CD4-positive, CD25-positive, alpha-beta regulatory T cell (primary cell): ENCODE data around the gene MPG. TPM values are rescaled to one million over a fixed set of nuclear protein-coding genes. Genes with fewer than 3 reads are reported as not detected.
A peak's percentile ranks its signal among the peaks of the same experiment; 100 is the strongest.
"Not testable (repeated sequence)": the region's sequence is repeated elsewhere in the genome, so short reads cannot be mapped to it uniquely, and the experiment has no call there.

Source experiments
- ATAC-seq, 2 donors: fragments of 150-1000 bp; cut with Tn5 transposase; one replicate each; pipeline ENCODE4 v1.10.0; 2021; ENCODE audit warnings: low read depth in 2 of 2, moderate number of reproducible peaks in 2 of 2, moderate library complexity in 1 of 2
- DNase-seq, 3 donors: peaks; one replicate each; pipeline versions ENCODE4 v3.0.0 to v3.0.0-alpha.2; 2012 to 2022; ENCODE audit warnings: mixed read lengths in 1 of 3
- H3K27ac ChIP-seq: one replicate; pipeline ENCODE4 v1.7.0; 2013; ENCODE audit warnings: mild to moderate bottlenecking, low read length; ENCODE audit not compliant: insufficient read depth, poor library complexity, severe bottlenecking
- H3K27me3 ChIP-seq: one replicate; pipeline ENCODE4 v1.7.0; 2013; ENCODE audit warnings: low read length; ENCODE audit not compliant: control insufficient read depth, insufficient read depth
- H3K36me3 ChIP-seq: one replicate; pipeline ENCODE4 v1.7.0; 2013; ENCODE audit warnings: mild to moderate bottlenecking, low read length, moderate library complexity; ENCODE audit not compliant: control insufficient read depth, insufficient read depth
- H3K4me1 ChIP-seq: 2 replicates; pipeline ENCODE4 v1.7.0; 2013; ENCODE audit warnings: mild to moderate bottlenecking, low read length; ENCODE audit not compliant: insufficient read depth, control insufficient read depth, poor library complexity, severe bottlenecking
- H3K4me3 ChIP-seq: one replicate; pipeline ENCODE4 v1.7.0; 2013; ENCODE audit warnings: low read depth, mild to moderate bottlenecking, low read length, moderate library complexity
- H3K9me3 ChIP-seq, 2 experiments: 1 replicate in 1 of 2; 2 replicates in 1 of 2; pipeline ENCODE4 v1.7.0; 2013; ENCODE audit warnings: low read length in 2 of 2, mild to moderate bottlenecking in 1 of 2, moderate library complexity in 1 of 2; ENCODE audit not compliant: control insufficient read depth in 2 of 2
- H3K27ac Mint-ChIP-seq, 3 donors: one replicate each; pipeline ENCODE4 v1.8.0; 2020 to 2022; ENCODE audit warnings: mild to moderate bottlenecking in 3 of 3, mixed read lengths in 3 of 3, moderate library complexity in 2 of 3
- H3K27me3 Mint-ChIP-seq: one replicate; pipeline ENCODE4 v1.8.0; 2022; ENCODE audit warnings: mild to moderate bottlenecking, mixed read lengths
- H3K36me3 Mint-ChIP-seq: one replicate; pipeline ENCODE4 v1.8.0; 2020; ENCODE audit warnings: mixed read lengths
- H3K4me1 Mint-ChIP-seq, 4 donors: one replicate each; pipeline ENCODE4 v1.8.0; 2020 to 2022; ENCODE audit warnings: mixed read lengths in 4 of 4, mild to moderate bottlenecking in 1 of 4
- H3K4me3 Mint-ChIP-seq, 4 donors: one replicate each; pipeline ENCODE4 v1.8.0; 2020 to 2022; ENCODE audit warnings: mild to moderate bottlenecking in 4 of 4, mixed read lengths in 4 of 4, moderate library complexity in 3 of 4
- H3K9me3 Mint-ChIP-seq, 7 donors: one replicate each; pipeline ENCODE4 v1.8.0; 2020 to 2022; ENCODE audit warnings: mixed read lengths in 7 of 7, mild to moderate bottlenecking in 3 of 7, moderate library complexity in 2 of 7
- polyA plus RNA-seq, 4 donors: library from polyadenylated mRNA; unstranded; fragments of 300-500 nt; fragmentation: Illumina TruSeq; gene quantifications; one replicate each; pipeline ENCODE4 v1.2.3, GENCODE V29; 2021
- total RNA-seq: library from RNA; stranded (reverse); gene quantifications from one replicate; pipeline ENCODE4 v1.2.3, GENCODE V29; 2022

MPG gene
- total and polyA plus RNA-seq, 5 donors from 2014 or later: 29.2 to 82.7 (median 81.2) TPM

DNA sequence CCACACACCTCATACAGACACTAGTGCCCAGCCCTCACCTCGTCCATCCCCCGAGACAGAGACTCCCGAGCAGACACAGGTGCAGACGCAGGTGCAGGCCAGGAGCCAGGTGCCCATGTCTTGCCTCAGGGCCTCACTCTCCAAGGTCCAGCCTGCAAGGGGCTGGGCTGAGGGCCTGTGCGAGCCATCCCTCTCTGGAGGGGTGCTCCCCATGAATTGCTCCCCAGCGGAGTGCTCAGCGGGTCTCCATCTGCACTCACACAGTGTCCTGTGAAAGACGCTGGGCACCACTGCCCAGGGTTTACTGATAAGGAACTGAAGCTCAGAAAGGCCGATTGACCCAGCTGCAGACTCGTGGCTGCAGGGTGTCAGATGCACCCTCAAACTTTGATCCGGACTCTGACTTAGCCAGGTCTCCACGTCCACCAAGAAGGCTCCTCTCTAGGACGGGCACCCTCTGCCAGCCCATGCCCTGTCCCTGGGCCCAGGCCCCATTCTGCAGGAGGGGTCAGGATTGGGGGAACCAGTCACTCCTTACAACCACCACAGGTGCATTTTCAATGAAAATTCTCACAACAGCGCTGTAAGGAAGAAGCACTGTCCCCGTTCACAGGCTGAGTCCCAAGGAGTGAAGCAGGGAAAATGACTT is 41.6 kb upstream of the MPG start:
- Histone ChIP-seq H3K27me3 (no peaks in the 10 kb centered on the region), H3K4me1 (peaks cover 19% of the 10 kb centered on the region), H3K9me3 (no peaks in the 10 kb centered on the region), H3K36me3 (no peaks in the 10 kb centered on the region), H3K4me3 (no peak overlapping the region), H3K27ac (no peak overlapping the region)
- no peak overlapping the region for H3K4me3 Mint-ChIP-seq
- ATAC-seq (no peak), DNase-seq (no peak)
- peaks cover 0 to 40% (median 22%) of the 10 kb centered on the region in 4 donors for H3K4me1 Mint-ChIP-seq
- peaks cover 4% of the 10 kb centered on the region for H3K36me3 Mint-ChIP-seq
- H3K9me3 Mint-ChIP-seq: no peaks in the 10 kb centered on the region
- H3K27ac Mint-ChIP-seq: peak overlapping the region; percentile 62 to 67 (median 64)
- H3K27me3 Mint-ChIP-seq: no peaks in the 10 kb centered on the region

DNA sequence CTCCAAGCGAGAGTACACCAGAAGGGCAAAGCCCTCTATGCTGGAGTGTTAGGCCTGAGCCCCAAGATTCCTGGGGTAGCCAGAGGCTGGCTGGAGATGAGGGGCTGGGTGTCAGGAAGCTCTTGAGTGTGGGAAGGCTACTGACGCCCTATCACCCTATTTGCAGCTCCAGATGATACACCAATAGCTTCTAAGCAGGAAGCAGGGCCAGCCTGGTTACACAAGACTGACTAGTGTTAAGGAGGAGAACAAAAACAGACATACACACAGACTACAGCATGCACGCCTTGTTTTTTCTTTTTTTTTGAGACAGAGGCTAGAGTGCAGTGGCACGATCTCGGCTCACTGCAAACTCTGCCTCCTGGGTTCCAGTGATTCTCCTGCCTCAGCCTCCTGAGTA is 40.5 kb upstream of the MPG start:
- DNase-seq: peak in 1 of 3 donors; percentile 59
- Mint-ChIP-seq H3K4me3 (no peak overlapping the region), H3K9me3 (no peaks in the 10 kb centered on the region)

DNA sequence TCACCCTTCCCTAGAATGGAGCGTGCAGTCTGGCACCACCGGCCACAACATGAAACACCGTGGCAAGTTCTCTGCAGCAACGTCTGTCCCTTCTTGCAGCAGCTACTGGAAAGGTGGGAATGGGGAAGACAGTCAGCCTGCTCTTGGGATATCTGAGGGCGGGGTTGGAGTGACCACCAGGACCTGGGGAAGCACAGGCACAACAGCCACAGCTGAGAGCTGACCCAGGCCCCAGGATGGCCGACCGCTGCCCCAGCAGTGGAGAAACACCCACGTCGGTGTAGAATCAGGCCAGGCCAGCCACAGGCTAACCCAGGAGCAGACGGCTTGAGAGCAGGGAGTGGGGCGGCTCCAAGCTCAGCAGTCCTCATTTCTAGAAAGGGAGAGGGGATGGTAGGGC is 39.8 kb upstream of the MPG start:
- Mint-ChIP-seq H3K4me1 (peaks cover 14 to 54% (median 35%) of the 10 kb centered on the region in 4 donors), H3K36me3 (peaks cover 19% of the 10 kb centered on the region), H3K27ac (peak overlapping the region; percentile 44 to 92 (median 78))
- H3K4me1 ChIP-seq: peaks cover 19% of the 10 kb centered on the region
- not testable (repeated sequence) for H3K27me3 ChIP-seq, ATAC-seq, DNase-seq, H3K27ac ChIP-seq, H3K4me3 Mint-ChIP-seq, H3K36me3 ChIP-seq, H3K9me3 Mint-ChIP-seq, H3K9me3 ChIP-seq, H3K4me3 ChIP-seq, H3K27me3 Mint-ChIP-seq

More for the DNA sequence above, 40.5 kb upstream of the MPG start:
- Histone ChIP-seq H3K36me3 (peaks cover 7% of the 10 kb centered on the region), H3K27ac (no peak overlapping the region), H3K27me3 (no peaks in the 10 kb centered on the region), H3K4me1 (peaks cover 19% of the 10 kb centered on the region), H3K9me3 (no peaks in the 10 kb centered on the region), H3K4me3 (no peak overlapping the region)
- H3K27me3 Mint-ChIP-seq: no peaks in the 10 kb centered on the region
- peaks cover 12% of the 10 kb centered on the region for H3K36me3 Mint-ChIP-seq
- peak overlapping the region; percentile 76 to 92 (median 78) for H3K27ac Mint-ChIP-seq
- ATAC-seq: no peak
- H3K4me1 Mint-ChIP-seq: peaks cover 7 to 47% (median 30%) of the 10 kb centered on the region in 4 donors

DNA sequence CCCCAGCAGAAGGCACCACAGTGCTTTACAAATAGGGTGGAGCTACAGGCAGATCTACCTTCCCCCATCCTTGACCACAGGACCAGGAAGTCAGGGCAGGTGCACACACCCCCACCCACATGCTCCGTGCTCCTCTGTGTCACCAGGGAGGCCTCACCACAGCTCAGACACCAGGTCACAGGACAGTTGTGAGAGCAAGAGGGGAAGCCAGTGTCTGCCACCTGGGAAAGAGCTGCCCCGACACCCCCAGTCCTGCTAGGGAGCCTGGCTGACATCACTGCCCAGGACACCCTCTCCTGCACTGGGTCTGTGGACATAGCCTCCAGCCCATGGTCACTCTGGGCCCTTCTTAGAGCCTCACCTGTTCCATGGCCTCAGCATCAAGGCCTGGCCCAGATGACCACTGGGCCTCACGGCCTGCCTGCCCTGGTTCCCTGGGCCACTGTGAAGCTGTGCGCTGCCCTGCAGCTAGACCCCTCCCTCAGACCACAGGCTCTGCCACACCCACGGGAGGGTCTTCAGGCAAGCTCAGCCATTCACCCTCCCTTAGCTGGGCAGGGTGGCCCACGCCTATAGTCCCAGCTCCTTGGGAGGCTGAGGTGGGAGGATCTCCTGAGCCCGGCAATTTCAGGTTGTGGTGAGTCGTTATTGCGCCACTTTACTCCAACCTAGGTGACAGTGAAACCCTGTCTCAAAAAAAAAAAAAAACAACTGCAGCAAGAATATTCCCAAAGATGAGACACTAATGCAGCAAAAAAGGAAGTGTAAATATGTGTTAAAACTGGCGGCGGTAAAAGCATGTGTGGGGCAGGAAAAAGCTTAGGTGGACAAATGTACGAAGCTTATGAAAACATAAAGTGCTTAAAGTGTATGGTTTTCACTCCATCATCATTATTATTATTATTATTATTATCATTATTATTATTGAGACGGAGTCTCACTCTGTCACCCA is 38.8 kb upstream of the MPG start:
- Histone ChIP-seq H3K36me3 (peaks cover 16% of the 10 kb centered on the region), H3K4me1 (peaks cover 19% of the 10 kb centered on the region), H3K27ac (peak overlapping the region; percentile 60), H3K4me3 (no peak overlapping the region), H3K9me3 (no peaks in the 10 kb centered on the region), H3K27me3 (no peaks in the 10 kb centered on the region)
- ATAC-seq (peak; percentile 93 to 97), DNase-seq (peak; percentile 37 to 93 (median 58))
- peaks cover 26% of the 10 kb centered on the region for H3K36me3 Mint-ChIP-seq
- peaks cover 14 to 55% (median 40%) of the 10 kb centered on the region in 4 donors for H3K4me1 Mint-ChIP-seq
- peak overlapping the region; percentile 44 to 92 (median 78) for H3K27ac Mint-ChIP-seq
- no peaks in the 10 kb centered on the region for H3K9me3 Mint-ChIP-seq
- no peaks in the 10 kb centered on the region for H3K27me3 Mint-ChIP-seq
- H3K4me3 Mint-ChIP-seq: peak overlapping the region; percentile 17 to 82 (median 46)

DNA sequence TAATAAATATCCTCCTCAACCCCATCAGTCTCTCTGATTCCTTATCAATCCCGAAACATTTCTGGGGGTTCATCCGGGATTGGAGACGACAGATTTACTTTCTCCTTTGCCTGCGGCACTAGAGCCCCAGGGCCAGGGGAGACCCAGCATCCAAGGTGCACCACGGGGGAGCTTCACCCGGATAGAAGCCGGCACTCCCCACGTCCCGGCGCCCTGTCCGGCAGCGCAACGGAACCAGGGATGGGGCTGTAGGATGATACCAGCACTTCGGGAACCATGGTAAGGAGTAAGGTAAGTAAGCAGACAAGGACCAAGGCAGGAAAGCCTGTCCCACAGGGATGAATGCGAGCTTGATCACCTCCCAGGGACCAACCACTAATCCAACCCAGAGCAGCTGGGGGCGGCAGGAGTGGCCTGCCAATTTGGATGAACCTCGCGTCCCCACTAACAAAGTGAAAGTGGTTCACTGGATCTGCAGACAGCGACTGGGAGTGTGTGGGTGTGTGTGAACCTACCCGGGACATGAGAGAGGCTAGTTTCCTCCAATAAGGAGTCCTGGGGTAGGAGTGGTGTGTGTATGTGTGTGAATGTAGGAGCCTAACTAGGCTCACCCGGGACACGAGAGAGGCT is 36.5 kb upstream of the MPG start:
- Histone ChIP-seq H3K4me3 (no peak overlapping the region), H3K27me3 (no peaks in the 10 kb centered on the region), H3K4me1 (peaks cover 19% of the 10 kb centered on the region), H3K36me3 (peaks cover 38% of the 10 kb centered on the region), H3K9me3 (no peaks in the 10 kb centered on the region), H3K27ac (no peak overlapping the region)
- Mint-ChIP-seq H3K27ac (peak overlapping the region; percentile 52 to 56 (median 52)), H3K4me3 (no peak overlapping the region), H3K9me3 (no peaks in the 10 kb centered on the region), H3K27me3 (no peaks in the 10 kb centered on the region), H3K4me1 (peaks cover 14 to 46% (median 37%) of the 10 kb centered on the region in 4 donors), H3K36me3 (peaks cover 34% of the 10 kb centered on the region)
- DNase-seq (no peak), ATAC-seq (no peak)

DNA sequence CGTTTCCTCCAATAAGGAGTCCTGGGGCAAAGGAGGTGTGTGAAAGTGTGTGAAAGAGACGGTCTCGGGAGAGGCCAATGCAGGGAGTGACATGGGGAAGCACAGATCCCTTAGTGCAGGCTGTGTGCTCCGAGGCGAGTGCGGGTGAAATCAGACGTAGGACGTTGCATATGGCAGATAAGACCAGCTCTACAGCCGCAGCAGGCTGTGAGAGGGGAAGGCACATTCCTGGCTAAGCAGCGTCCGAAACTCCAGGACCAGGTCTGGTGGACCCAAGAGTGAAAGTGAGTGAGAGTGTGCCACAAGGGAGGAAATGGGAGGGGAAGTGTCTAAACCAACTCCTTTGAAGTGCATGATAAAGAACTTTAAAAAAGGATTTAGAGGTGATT is 36.0 kb upstream of the MPG start:
- Mint-ChIP-seq H3K27me3 (no peaks in the 10 kb centered on the region), H3K27ac (peak overlapping the region in 2 of 3 donors; percentile 52 to 73), H3K4me1 (peaks cover 14 to 46% (median 37%) of the 10 kb centered on the region in 4 donors), H3K4me3 (no peak overlapping the region), H3K36me3 (peaks cover 35% of the 10 kb centered on the region), H3K9me3 (no peaks in the 10 kb centered on the region)
- no peak overlapping the region for H3K4me3 ChIP-seq
- no peak for ATAC-seq
- peaks cover 42% of the 10 kb centered on the region for H3K36me3 ChIP-seq
- no peaks in the 10 kb centered on the region for H3K27me3 ChIP-seq
- peaks cover 19% of the 10 kb centered on the region for H3K4me1 ChIP-seq
- H3K9me3 ChIP-seq: no peaks in the 10 kb centered on the region
- no peak for DNase-seq
- H3K27ac ChIP-seq: no peak overlapping the region

DNA sequence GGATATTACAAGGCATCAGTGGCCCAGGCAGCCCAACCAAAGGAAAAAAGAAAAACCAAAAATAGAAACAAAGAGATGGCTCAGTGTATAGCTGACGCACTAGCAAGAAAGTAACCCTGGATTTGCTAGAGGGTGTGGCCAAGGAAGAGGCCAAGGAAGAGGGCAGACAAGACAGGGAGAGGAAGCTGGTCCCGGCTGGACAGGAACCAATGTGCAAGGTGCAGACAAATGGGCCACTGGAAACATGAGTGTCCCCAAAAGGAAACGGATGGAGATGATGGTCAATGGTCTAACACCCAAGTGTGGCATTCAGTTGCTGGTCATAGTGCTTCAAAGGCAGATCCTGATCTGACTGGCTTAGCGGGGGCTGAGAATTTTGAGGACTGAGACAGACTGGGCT is 35.3 kb upstream of the MPG start:
- Histone ChIP-seq H3K27me3 (no peaks in the 10 kb centered on the region), H3K4me3 (no peak overlapping the region), H3K27ac (no peak overlapping the region), H3K4me1 (peaks cover 19% of the 10 kb centered on the region), H3K9me3 (no peaks in the 10 kb centered on the region), H3K36me3 (peaks cover 46% of the 10 kb centered on the region)
- H3K27ac Mint-ChIP-seq: peak overlapping the region in 1 of 3 donors; percentile 73
- H3K27me3 Mint-ChIP-seq: no peaks in the 10 kb centered on the region
- ATAC-seq: no peak
- peaks cover 39% of the 10 kb centered on the region for H3K36me3 Mint-ChIP-seq
- H3K4me3 Mint-ChIP-seq: no peak overlapping the region
- peaks cover 14 to 45% (median 33%) of the 10 kb centered on the region in 4 donors for H3K4me1 Mint-ChIP-seq
- no peak for DNase-seq
- no peaks in the 10 kb centered on the region for H3K9me3 Mint-ChIP-seq
